Activated T-cell treated with anti-CD3 and anti-CD28 coated beads, Interleukin-2, amount 50 U/mL, for 1 hour (primary cell): ENCODE results near the gene KLHL1.

Experiments
- DNase-seq: peaks from one replicate; pipeline ENCODE4 v3.0.0-alpha.2; 2020

The KLHL1 gene

DNA sequence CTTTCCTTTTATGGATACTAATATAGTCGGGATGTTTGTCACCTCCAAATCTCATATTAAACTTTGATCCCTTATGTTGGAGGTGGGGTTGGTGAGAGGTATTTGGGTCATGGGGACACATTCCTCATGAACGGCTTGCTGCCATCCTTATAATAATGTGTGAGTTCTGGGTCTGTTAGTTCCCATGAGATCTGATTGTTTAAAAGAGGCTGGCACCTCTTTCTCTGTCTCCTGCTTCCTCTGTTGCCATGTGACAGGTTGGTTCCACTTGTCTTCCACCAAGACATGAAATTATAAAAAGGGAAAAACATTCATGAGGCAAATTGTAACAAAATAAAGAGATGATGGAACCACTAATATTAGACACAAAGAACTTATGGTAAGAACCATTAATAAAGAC, 108.4 kb downstream of the KLHL1 start:
- no peak for DNase-seq

DNA sequence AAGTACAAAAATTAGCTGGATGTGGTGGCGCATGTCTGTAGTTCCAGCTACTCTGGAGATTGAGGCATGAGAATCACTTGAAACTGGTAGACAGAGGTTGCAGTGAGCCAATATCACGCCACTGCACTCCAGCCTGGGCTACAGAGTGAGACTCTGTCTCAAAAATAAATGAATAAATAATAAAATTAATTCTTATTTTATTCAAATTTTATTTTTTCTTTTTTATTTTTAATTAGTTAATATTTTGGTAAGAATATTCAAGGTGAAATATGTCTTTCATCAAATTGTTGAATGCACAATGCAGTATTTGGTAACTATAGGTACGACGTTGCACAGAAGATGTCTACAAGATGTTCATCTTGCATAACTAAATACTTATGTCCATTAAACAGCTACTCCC, 111.2 kb downstream of the KLHL1 start:
- DNase-seq: no peak

GRCh38 chr13:69980799-69981198, 127.5 kb downstream of the KLHL1 start:
- DNase-seq: no peak

DNA sequence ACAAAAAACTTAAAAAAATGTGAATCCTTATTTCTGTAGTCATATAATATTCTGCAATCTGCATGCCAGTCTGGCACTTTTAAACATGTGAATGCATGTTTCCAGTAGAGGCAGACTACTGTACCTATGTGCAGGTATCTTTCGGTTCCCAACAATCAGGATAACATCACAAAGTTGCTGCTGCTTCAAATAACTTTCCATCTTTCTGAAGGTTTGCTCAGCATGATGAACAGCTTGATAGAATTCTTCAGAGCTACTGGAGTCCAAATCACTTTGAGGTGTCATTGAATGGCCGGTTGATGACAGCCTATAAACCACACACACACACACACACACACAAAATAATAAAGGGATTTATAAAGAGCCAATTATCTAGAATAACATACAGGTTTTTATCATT, 132.8 kb downstream of the KLHL1 start:
- DNase-seq: no peak

GRCh38 chr13:69970520-69970919, 137.7 kb downstream of the KLHL1 start:
- DNase-seq: no peak

- DNase-seq: no peak
These were observed 149.2 kb downstream of the KLHL1 start for GRCh38 chr13:69959046-69959445.

DNA sequence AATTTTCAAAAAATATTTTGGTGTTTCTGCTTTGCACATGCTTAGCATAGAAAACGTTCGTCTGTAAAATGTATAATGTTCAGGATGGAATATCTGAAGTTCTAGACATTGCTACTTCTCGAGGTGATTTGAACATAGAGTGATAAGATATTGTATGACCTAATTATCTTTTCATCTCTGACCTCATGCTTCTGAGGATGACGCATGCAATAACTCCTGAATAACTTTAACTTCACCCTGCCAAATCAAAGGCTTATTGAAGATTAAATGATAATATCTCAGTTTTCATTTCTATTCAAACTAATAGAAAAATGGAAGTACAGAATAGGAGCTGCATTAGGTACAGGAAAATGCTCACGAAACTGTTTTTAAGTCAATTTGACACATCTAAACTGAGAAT, 151.4 kb downstream of the KLHL1 start:
- DNase-seq: no peak

DNA sequence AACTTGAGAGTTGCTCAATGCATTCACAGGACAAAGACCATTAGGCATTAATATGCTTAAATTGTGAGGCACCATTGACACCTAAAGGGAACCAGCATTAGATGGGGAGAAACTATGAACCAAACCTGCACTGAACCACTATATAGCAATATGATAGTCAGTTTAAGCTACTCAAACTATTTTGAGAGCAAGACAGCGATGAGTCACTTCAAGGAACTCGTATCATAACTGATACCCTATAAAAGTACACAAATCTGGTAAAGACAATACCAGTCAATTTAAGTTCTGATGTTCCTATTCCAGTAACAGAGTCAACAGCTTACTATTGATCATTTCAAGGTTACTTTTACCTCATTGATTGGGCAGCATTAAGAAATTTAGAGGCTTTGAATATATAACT, 151.9 kb downstream of the KLHL1 start:
- no peak for DNase-seq

DNA sequence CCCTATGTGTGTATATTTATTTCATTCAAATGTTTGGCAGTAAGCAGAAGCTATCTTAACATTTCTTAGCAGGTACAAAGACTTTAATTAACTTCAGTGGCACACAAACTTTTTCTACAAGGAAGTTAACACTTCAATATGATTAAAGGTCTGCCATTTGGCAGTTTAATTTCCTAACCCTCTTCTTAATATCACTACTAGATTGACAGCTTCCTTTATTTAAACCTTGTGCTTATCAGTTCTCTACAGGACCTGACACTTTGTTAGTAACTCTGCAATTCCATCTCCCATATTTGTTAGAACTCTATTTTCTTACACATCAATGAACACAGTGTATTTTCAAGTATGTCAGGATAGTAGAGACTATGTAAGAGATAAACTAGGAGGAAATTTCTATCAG, 153.0 kb downstream of the KLHL1 start:
- no peak for DNase-seq

DNA sequence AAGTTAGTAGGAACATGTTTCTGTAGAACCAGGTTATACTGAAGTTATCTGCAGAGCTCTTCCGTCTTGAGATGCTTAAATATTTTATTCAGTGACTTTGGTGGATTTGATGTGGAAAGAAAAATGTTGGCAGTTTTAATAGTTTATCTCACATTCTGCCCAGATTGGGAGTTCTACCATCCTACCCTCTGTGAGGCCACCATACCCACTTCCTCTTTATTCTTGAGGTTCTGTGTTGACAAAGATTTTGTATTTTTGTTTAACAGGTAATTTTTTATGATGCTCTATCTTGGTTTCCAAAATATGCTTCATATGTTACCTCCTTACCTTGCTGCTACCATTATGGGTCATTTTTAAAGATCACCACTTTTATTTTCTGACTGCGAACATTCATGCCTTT, 156.8 kb downstream of the KLHL1 start:
- DNase-seq: no peak

DNA sequence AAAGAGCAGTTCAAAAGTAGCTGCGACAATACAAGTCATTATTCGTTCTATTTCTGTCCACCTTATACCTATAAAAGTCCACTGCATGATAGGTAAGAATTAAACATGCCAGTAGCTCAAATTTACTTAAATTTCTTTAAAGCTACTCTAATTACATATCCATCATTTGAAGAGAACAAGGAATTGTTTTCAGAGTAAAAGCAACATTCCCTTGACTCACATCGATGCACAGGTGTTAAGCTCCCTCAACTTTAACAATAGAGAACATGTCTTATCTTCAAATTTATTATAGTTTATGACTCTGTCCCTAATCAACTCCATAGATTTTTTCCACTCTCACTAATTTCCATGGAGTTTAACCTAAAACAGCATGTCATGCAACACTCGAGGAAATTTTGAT, 158.1 kb downstream of the KLHL1 start:
- DNase-seq: no peak

- DNase-seq: no peak
These were observed 160.2 kb downstream of the KLHL1 start for GRCh38 chr13:69948016-69948415.

DNA sequence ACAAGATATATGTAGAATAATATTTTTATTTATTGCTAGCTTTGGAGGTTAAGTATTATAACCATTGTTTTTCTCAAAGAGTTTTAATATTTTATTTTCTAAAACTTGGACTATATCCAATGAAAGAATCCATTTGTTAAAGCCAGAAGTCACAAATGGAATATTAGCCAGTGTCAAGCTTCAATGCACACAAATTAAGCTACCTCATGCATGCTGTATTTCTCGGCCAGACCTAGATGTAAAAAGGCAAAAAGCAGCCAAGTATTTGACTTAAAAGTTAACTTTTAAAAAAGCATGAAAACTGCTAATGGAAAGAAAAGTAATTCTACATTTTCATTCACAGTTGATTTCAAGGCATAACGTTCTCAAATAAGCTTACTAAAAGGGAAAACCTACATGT, 160.7 kb downstream of the KLHL1 start:
- DNase-seq: no peak

GRCh38 chr13:69946511-69946910, 161.7 kb downstream of the KLHL1 start:
- no peak for DNase-seq

DNA sequence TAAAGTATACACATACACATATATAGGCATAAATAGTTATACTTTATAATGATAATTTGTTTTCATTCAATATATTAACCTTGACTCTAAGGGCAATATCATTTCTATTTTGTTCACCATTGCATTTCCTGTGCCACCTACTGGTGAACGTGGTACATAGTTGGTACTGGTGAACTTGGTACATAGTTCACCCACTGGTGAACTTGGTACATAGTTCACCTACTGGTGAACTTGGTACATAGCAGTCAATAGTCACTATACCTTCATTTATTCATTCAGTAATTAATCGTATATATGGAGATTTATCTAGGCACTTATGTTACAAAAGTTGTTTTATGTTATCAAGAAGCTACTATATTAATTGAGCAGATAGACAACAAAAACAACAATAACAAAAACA, 173.2 kb downstream of the KLHL1 start:
- DNase-seq: no peak

- no peak for DNase-seq
These were observed 180.0 kb downstream of the KLHL1 start for GRCh38 chr13:69928262-69928661.

DNA sequence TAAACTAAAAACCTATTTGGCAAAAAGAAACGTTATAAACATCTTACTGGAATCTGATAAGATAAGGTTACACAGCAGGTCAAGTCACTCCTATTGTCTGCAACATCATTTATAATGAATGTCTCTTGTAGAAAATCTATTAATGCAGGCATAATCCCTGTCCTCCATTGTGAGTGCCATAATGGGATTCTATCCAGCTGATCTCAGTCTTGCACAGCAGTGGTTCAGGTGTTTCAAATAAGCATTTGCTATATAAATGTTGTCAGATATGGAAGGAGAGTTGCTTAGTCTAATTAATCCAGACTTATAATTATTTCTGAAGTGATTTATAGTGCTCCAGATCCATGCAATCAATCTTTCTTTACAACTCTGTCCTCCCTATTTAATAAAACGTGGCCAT, 187.1 kb downstream of the KLHL1 start:
- no peak for DNase-seq

DNA sequence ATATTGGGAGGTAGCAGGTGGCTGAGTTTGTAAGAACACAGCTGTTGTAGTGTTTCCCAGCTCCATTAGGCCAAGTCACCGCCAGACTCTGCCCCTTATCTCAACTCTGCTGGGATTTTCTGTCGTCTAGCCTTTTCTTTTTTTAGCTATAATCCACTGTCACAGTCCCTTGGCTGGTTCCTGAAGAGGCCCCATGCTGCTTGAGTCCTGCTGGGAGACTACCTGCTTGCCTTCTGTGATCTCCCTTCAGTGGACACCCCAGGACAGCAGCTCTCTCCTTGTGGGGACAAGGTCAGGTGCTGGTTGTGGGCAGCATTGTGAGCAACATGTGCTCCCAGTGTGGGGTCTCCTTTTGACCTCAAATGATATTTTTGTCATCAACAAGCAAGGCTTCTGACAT, 195.6 kb downstream of the KLHL1 start:
- no peak for DNase-seq

GRCh38 chr13:69910800-69911199, 197.5 kb downstream of the KLHL1 start:
- DNase-seq: no peak

DNA sequence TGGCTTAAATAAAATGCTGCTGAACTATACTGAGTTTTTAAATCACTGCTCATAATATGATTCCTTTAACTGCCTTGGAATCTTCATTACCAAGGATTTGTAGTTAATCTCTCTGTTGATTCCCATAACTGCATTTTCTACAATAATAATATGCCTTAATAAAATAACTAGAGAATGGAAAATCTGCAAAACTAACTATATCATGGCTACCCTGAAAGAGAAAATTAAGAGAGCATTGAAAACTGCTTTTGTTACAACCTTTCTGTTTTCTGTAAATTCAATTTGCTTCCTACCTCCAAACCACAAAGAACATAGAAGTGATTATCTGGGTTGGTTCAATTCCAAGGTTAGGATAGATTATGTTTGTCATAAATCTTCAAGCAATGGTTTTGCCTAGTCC, 203.5 kb downstream of the KLHL1 start:
- DNase-seq: no peak

DNA sequence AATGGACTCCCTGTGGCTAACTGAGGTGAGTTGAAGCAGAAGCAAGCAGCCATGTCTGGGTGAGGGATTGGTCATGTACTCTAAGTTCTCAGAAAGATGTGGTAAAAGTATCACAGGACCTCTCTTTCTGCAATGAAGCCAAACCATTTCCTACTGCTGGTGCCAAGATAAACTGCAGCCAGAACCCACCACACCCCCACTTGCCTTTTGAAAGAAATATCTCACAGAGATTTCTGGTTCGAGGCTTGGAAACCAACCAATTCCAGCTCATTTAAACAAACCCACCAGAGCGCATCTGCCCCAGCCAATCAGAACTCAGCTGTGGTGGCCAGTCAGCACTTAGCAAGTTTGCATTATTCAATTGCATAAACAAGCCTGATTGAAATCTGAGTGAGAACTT, 205.2 kb downstream of the KLHL1 start:
- DNase-seq: no peak

GRCh38 chr13:69882451-69882850, 225.8 kb downstream of the KLHL1 start:
- DNase-seq: no peak

DNA sequence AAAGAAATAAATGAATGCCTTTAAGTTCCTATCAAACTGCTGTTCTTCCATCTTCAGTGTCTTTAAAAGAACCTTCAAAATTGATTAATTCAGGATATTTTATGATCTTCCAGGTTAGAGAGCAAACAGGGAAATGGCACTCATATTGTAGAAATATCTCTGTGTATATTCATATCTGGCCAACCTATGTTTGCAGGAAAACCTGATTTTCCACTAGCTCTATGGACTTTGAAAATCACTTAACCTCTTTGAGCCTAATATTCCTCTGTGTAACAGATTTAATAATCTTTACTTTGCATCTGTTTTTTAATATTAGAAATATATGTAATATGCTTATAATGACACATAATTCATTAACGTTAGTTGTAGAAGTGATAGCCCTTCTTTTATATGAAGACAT, 228.3 kb downstream of the KLHL1 start:
- DNase-seq: no peak

DNA sequence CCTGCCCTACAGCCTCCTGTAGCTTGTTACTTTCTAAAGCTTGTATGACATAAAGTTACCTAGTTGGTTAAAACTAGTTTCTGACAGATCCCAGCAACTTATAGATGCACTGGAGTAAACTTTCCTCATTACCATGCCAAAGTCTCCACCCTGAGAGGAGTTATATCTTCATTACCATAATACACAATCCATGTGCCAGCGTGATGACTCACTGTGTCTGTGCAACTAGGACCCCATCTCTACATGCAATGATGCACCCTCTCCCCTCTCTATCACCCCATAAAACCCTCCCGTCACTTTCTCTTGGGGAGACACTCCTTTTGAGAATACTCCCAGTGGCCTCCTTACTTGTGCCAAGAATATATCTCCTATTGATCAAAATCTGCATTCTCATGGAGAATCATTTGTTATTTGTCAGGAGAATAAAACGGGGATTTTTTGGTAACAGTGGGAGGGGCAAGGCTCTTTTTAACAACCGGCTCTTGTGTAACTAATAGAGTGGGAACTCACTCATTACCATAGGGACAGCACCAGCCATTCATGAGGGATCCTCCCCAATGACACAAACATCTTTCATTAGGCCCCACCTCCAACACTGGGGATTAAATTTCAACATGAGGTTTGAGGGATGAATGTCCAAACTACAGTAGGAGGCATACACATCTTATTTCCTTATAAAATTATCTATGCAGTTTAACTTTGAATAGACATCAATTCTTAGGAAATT, 235.8 kb downstream of the KLHL1 start:
- no peak for DNase-seq

DNA sequence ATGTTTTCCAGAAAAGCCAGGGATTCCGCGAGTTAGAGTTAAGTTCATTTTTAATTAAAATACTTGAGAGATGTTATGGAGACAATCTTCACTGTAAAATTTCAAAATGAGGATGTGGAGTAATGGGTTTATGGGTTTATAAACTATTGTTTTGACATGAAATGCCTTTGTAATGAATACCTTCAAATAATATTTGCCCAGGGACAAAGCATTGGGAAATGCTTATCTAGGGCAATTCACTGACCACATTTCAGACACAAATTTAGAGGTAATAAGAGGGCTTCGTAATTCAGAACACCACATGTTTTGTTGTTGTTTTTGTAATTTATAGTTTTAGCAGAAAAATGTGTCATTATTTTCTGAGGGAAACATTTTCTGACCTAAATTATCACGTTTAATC, 241.7 kb downstream of the KLHL1 start:
- no peak for DNase-seq
